Large intestine (tissue), 3 donors: ENCODE results near the gene KDM7A. TPM values are rescaled to one million over a fixed set of nuclear protein-coding genes. Genes with fewer than 3 reads are reported as not detected.

ENCODE experiments used
- DNase-seq, 2 donors: peaks; one replicate each; pipeline versions ENCODE4 v3.0.0 to v3.0.0-alpha.2; 2013
- H3K27ac ChIP-seq: one replicate; pipeline ENCODE4 v1.5.1; 2013; ENCODE audit warnings: low read length
- H3K27me3 ChIP-seq: 2 replicates; pipeline ENCODE4 v1.6.1; 2013; ENCODE audit warnings: low read length; ENCODE audit not compliant: control insufficient read depth, insufficient read depth
- H3K36me3 ChIP-seq: 2 replicates; pipeline ENCODE4 v1.6.1; 2013; ENCODE audit warnings: low read length; ENCODE audit not compliant: control insufficient read depth, insufficient read depth
- H3K4me1 ChIP-seq: one replicate; pipeline ENCODE4 v1.6.1; 2013; ENCODE audit warnings: low read length; ENCODE audit not compliant: control insufficient read depth, insufficient read depth
- H3K4me3 ChIP-seq: one replicate; pipeline ENCODE4 v1.5.1; 2013; ENCODE audit warnings: low read length
- H3K9me3 ChIP-seq: one replicate; pipeline ENCODE4 v1.6.1; 2013; ENCODE audit warnings: mild to moderate bottlenecking, low read depth, low read length, moderate library complexity; ENCODE audit not compliant: control insufficient read depth
- WGBS: methylation state at CpG from one replicate; pipeline ENCODE4 v1.1.5; 2013; ENCODE audit warnings: low lambda C conversion rate; ENCODE audit not compliant: insufficient coverage; 5-methylcytosine and 5-hydroxymethylcytosine counted together
- polyA plus RNA-seq: library from polyadenylated mRNA; unstranded; fragments of 120-200 nt; gene quantifications from one replicate; pipeline ENCODE4 v1.2.1, GENCODE V29; 2013

Gene KDM7A
- polyA plus RNA-seq, 1 donor = 17.3 TPM

DNA sequence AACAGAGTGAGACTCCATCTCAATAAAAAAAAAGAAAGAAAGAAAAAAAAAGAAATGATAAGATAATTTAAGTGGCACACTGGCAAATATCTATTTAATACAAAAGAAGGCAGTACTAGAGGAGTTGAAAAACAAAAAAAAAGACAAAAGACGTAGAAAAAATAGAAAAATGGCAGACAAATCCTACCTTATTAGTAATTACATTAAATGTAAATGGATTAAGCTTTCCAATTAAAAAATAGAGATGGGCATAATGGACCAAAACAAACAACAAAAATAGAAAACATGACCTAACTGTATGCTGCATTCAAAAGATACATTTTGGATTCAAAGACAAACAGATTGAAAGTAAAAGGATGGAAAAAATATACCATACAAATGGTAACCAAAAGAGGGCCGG, 108.8 kb downstream of the KDM7A start:
- Histone ChIP-seq H3K27me3 (no peaks in the 10 kb centered on the region), H3K27ac (no peak overlapping the region), H3K4me3 (no peak overlapping the region), H3K36me3 (no peaks in the 10 kb centered on the region), H3K9me3 (peaks cover 4% of the 10 kb centered on the region), H3K4me1 (no peaks in the 10 kb centered on the region)
- WGBS = 47% methylated on average over 2 of the region's 2 CpGs
- DNase-seq = no peak

DNA sequence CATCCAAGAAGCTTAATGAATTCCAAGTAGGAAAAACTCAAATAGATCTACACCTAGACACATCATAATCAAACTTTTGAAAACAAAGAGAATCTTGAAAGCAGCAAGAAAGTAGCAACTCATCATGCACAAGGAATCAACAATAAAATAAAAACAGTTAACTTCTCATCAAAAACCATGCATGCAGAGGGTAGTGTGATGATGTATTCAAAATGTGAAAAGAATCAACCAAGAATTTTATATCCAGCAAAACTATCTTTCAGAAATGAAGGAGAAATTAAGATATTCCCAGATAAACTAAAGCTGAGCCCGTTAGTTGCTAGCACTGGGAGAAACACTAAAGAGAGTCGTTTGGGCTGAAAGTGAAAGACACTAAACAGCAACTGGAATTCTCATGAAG, 109.7 kb downstream of the KDM7A start:
- H3K27ac ChIP-seq = no peak overlapping the region
- H3K36me3 ChIP-seq = no peaks in the 10 kb centered on the region
- H3K4me3 ChIP-seq = no peak overlapping the region
- H3K27me3 ChIP-seq = no peaks in the 10 kb centered on the region
- H3K9me3 ChIP-seq = peaks cover 4% of the 10 kb centered on the region
- WGBS = 100% methylated on average over 1 of the region's 2 CpGs
- DNase-seq = no peak
- no peaks in the 10 kb centered on the region for H3K4me1 ChIP-seq

DNA sequence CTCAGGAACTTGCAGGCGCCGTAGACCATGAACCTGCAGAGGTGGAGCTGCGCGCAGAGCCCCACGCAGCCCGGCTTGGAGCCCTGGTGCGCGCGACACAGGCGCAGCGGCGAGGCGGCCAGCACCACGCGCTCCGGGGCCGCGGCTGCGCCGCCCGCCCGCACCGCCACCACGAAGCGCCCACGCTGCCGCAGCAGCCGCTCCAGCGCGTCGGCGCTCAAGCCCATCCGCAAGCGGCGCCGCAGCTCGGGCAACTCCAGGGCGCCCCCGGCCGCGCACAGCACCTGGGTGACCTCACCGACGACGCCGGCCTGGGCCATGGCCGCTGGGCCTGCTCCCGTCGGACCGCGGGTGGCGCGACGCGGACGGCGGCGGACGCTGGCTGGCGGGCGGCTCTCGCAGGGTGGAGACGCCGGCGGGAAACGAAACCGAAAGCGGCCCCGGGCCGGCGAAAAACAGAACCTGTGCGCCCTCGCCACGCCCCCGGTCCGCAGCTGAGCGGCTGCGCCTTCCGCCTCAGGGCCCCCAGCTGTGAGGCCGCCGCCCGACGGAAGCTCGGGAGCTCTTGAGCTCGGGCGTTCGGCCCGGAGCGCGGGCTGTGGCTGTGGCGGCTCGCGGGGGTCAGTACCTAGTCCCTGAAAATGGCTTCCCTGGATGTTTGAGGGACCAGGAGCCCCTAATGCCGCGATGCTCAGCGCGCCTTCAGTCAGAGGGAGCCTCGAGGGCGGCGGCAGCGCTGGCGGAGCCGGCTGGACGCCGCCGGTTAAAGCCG, 114.1 kb downstream of the KDM7A start, which contains the start of gene PARP12:
TSS of gene PARP12 (minus strand) at position 424 of the 772 bp plus-strand sequence. CDS start at position 320, 104 bp downstream.
- peaks cover 9% of the 10 kb centered on the region for H3K4me1 ChIP-seq
- H3K4me3 ChIP-seq = peak within 1 kb of the TSS; percentile 81
- WGBS = no CpG with 5 or more reads among the region's 106 CpGs
- peaks cover 4% of the 10 kb centered on the region for H3K9me3 ChIP-seq
- peak; percentile 90 to 97 for DNase-seq
- no peaks in the 10 kb centered on the region for H3K27me3 ChIP-seq
- H3K36me3 ChIP-seq = peaks cover 2% of the 10 kb centered on the region
- H3K27ac ChIP-seq = peak within 1 kb of the TSS; percentile 95

DNA sequence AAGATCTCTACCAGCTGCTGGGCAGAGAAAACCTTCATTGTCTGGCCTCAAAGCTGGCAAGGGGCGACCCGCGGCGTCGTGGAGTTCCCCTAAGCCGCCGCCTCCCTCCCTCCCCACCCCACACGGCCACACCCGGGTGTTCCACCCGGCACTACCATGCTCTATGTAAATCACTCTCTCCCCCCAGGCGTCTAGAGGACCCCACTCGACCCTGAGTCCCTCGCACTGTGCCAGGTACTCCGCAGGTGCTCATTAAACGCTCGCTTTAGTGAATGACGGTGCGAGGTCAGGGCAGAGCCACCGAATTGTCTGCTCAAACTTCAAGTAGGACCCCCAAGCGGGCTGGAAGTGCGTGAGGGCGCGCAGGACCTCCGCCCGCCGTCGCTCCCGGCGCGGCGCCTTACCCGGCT, 114.7 kb downstream of the KDM7A start:
- no peak for DNase-seq
- WGBS = no CpG with 5 or more reads among the region's 32 CpGs
- peaks cover 7% of the 10 kb centered on the region for H3K36me3 ChIP-seq

DNA sequence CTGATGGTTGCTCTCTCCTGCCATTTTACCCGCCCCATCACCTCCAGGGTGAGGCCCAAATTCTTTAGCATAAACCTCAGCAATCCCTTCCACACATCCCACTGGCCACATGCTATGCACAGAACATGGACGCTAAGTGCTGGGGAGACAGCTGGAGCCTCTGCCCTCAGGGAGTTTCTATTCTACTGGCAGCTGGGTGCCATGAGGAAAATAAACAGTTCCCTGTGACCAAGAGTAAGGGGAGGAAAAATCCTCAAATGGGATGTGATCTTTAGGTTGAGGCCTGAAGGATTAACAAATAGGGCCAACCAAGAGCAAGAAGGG, 115.2 kb downstream of the KDM7A start:
- no peaks in the 10 kb centered on the region for H3K27me3 ChIP-seq
- peak in 1 of 2 donors; percentile 23 for DNase-seq
- H3K9me3 ChIP-seq = no peaks in the 10 kb centered on the region
- H3K27ac ChIP-seq = peak overlapping the region; percentile 5
- peaks cover 9% of the 10 kb centered on the region for H3K4me1 ChIP-seq
- H3K36me3 ChIP-seq = peaks cover 13% of the 10 kb centered on the region
- H3K4me3 ChIP-seq = peak overlapping the region; percentile 70
- no CpG with 5 or more reads among the region's 2 CpGs for WGBS

More for the DNA sequence above, 114.7 kb downstream of the KDM7A start:
- H3K4me1 ChIP-seq = peaks cover 9% of the 10 kb centered on the region
- H3K27me3 ChIP-seq = no peaks in the 10 kb centered on the region
- H3K9me3 ChIP-seq = peaks cover 4% of the 10 kb centered on the region
- peak overlapping the region; percentile 60 for H3K27ac ChIP-seq
- H3K4me3 ChIP-seq = peak overlapping the region; percentile 70

DNA sequence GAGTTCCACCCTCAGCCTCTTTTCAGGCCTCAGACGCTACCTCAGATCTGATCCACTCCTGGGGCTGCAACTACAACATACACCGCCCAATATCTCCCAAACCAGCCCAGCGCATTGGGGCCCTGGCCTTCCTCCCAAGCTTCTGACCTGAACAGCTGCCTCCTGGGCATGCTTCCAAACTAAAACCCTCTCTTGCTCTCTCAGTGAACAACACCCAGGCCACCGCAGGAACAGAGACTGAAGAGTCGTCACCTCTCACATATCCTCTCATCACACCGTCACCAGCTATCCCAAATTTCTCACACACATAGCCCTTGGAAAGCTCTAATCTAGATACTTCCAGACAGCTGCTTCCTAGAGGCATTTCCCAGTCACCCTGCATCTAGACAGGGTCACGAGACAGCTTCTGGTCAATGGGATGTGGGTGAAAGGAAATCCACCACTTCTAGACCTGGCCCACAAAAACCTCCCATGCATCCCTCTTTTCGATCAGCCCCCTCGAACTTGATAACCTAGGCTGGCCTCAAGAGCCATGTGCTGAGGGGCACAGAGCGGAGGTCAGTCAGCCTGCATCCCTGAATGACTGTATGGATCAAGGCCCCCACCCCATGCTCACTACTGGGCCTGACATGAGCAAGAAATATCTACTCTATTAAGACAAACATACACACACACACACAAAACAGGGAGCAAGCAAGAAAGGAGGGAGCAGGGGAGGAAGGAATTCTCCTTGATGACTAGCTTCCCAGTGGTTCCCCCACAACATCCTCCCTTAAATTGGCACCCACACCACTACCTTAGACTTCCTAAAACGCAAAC, 115.8 kb downstream of the KDM7A start:
- DNase-seq = peak in 1 of 2 donors; percentile 37
- Histone ChIP-seq H3K27ac (peak overlapping the region; percentile 5), H3K4me3 (no peak overlapping the region), H3K4me1 (peaks cover 9% of the 10 kb centered on the region), H3K9me3 (no peaks in the 10 kb centered on the region), H3K36me3 (peaks cover 19% of the 10 kb centered on the region), H3K27me3 (no peaks in the 10 kb centered on the region)
- WGBS = no CpG with 5 or more reads among the region's 11 CpGs

DNA sequence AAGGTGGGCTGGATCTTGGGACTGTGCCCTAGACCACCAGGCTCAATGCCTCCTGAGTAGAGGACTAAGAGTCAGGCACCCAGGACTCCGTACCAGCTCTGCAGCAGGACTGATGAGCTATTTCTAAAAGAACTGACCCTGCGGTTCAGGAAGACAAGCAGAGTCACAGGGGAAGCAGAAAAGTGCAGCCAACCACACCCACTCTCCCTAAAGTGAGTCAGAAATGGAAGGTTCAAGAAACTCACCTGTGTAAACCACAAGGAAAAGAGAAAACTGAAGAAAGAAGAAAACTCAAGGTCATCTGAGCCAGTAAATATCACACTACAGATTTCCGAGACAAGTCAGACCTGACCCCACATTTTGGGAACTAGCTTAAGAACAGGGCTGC, 116.5 kb downstream of the KDM7A start:
- Histone ChIP-seq H3K27ac (no peak overlapping the region), H3K9me3 (no peaks in the 10 kb centered on the region), H3K4me1 (peaks cover 9% of the 10 kb centered on the region), H3K36me3 (peaks cover 22% of the 10 kb centered on the region), H3K27me3 (no peaks in the 10 kb centered on the region), H3K4me3 (no peak overlapping the region)
- DNase-seq = no peak
- WGBS = no CpG with 5 or more reads among the region's 3 CpGs

DNA sequence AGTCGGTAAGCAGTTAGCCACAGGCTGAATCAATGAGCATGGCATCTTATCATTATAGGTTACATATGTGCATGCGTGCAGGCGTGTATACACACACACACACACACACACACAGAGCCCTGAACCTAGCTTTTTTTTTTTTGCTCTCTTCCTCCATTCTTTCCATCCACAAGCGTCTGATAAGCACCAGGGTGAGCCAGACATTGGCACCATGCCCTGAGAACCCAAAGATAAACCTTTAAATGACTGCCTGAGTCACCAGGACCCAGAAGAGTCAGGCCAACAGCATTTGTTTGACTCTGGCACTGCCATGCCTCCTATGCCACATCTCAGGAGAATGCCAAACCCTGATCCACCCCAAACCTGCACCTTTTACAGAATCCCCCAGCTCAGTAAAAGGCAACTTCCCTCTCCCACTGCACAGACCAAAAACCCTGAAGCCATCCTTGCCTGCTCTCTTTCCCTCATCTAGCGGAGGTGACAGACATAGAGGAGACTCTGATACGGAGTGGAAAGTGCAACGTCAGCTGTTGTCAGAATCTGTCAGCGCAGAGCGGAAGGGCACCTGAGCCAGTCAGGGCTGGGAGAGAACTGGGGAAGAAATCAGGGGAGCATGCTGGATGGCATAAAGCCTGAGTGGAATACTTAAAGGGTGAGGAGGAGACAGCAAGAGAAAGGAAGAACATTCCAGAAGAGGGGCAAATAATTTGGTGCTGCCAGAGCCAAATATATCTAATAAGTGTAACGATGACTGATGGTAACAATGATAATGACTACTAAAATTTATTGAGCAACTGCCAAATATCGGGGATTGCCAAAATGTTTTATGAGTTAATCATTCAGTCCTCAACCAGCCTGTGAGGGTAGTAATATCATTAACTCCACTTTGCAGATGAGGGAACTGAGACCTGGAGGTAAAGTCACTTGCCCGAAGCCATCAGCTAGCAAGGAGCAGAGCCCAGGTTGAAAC, 117.2 kb downstream of the KDM7A start:
- WGBS = 79% methylated on average over 5 of the region's 12 CpGs
- Histone ChIP-seq H3K9me3 (no peaks in the 10 kb centered on the region), H3K27ac (no peak overlapping the region), H3K27me3 (no peaks in the 10 kb centered on the region), H3K4me1 (peaks cover 9% of the 10 kb centered on the region), H3K4me3 (no peak overlapping the region), H3K36me3 (peaks cover 27% of the 10 kb centered on the region)
- peak; percentile 57 to 79 for DNase-seq

DNA sequence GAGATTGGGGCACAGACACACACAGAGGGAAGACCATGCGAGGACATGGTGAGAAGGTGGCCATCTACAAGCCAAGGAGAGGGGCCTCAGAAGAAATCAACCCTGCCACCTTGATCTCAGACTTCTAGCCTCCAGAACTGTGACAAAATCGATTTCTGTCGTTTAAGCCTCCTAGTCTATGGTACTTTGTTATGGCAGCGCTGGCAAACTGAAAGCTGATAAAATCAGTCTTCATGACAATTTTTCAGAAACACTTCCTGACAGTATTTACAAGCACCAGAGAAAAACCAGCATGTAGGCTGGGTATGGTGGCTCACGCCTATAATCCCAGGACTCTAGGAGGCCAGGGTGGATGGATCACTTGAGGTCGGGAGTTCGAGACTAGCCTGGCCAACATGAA, 118.3 kb downstream of the KDM7A start:
- WGBS = 100% methylated on average over 1 of the region's 7 CpGs

DNA sequence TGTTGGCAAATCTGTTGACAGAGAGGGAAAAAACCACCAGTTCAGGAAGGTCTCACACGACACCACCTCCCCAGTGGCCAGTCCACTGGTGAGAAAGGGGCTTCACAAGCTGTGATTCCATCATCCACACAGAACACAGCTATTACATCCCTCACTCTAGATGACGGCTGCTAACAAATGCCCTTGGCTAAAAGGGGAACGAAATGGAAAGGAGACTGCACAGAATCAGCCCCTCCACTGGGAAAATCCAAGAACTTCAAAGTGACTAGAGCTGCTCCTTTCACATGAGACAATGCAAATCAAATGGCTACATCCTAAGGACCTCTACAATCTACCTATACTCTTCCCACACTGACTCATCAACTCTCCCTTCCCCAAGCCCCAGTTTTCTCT, 119.6 kb downstream of the KDM7A start:
- no peaks in the 10 kb centered on the region for H3K27me3 ChIP-seq
- H3K4me3 ChIP-seq = no peak overlapping the region
- H3K27ac ChIP-seq = no peak overlapping the region
- H3K36me3 ChIP-seq = peaks cover 35% of the 10 kb centered on the region
- DNase-seq = no peak
- WGBS = 100% methylated on average over 1 of the region's 3 CpGs
- H3K4me1 ChIP-seq = peaks cover 9% of the 10 kb centered on the region
- no peaks in the 10 kb centered on the region for H3K9me3 ChIP-seq

More for the DNA sequence above, 118.3 kb downstream of the KDM7A start:
- DNase-seq = no peak
- Histone ChIP-seq H3K4me1 (peaks cover 9% of the 10 kb centered on the region), H3K27me3 (no peaks in the 10 kb centered on the region), H3K9me3 (no peaks in the 10 kb centered on the region), H3K4me3 (no peak overlapping the region), H3K36me3 (peaks cover 32% of the 10 kb centered on the region), H3K27ac (no peak overlapping the region)
